HCT116 (cell line): ENCODE measurements around the gene E4F1. TPM values are rescaled to one million over a fixed set of nuclear protein-coding genes. Genes with fewer than 3 reads are reported as not detected.

Experiments used
- ATAC-seq: fragments of 200-7000 bp; cut with Tn5 transposase; 2 replicates; pipeline ENCODE4 v1.9.1; 2020; ENCODE audit warnings: mild to moderate bottlenecking, moderate library complexity
- BruUV-seq: library from RNA; stranded (reverse); fragments of 400-500 nt; replicated peaks from 2 replicates; lab custom pipeline; 2021; lab: Mats Ljungman, UMichigan
- CTCF ChIA-PET: fragments of 300-600 bp; sonication (Branson Sonifier 250); formaldehyde crosslinking; loops from one replicate; lab custom pipeline; 2021; ENCODE audit warnings: antibody characterized with exemption; lab: Charles Lee
- POLR2A ChIA-PET: fragments of 300-600, 350-600 bp; sonication (Branson Sonifier 250); formaldehyde crosslinking; loops from one replicate; lab custom pipeline; 2021; ENCODE audit warnings: antibody characterized with exemption; lab: Charles Lee
- RAD21 ChIA-PET, 2 experiments: fragments of 300-600 bp; sonication (Branson Sonifier 250); formaldehyde crosslinking; loops; one replicate each; lab custom pipeline; 2023; ENCODE audit warnings: low total read pairs in 2 of 2; ENCODE audit not compliant: uncharacterized antibody in 2 of 2, unreplicated experiment in 2 of 2, low non-redundant PET in 1 of 2; lab: Charles Lee
- DNase-seq: peaks from one replicate; pipeline ENCODE4 v3.0.0-alpha.2; 2010; ENCODE audit warnings: low read depth, low spot score
- H2AFZ ChIP-seq: fragments of 200-600 bp; shearing (Covaris generic), sonication (generic); 2 replicates; pipeline ENCODE4 v1.6.1; 2017; ENCODE audit warnings: low read depth, mixed run types, mixed read lengths, antibody characterized with exemption, low read length; ENCODE audit not compliant: poor library complexity, severe bottlenecking
- H3K27ac ChIP-seq: 2 replicates; pipeline ENCODE4 v1.5.1; 2012; ENCODE audit warnings: low read depth, low read length
- H3K27me3 ChIP-seq: fragments of 200-600 bp; sonication (generic); 2 replicates; pipeline ENCODE4 v1.6.1; 2016; ENCODE audit warnings: mixed run types, low read length, mixed read lengths; ENCODE audit not compliant: insufficient read depth
- H3K36me3 ChIP-seq, 2 experiments: fragments of 200-500 bp in 1 of 2; fragments of 200-600 bp in 1 of 2; sonication (Bioruptor generic) in 1 of 2; sonication (generic) in 1 of 2; 2 replicates each; pipeline versions ENCODE4 v1.5.1 to v1.6.1; 2014 to 2016; ENCODE audit warnings: low read length in 2 of 2, inconsistent platforms in 1 of 2, mixed read lengths in 1 of 2, mixed run types in 1 of 2; ENCODE audit not compliant: insufficient read depth in 2 of 2, control insufficient read depth in 1 of 2
- H3K4me1 ChIP-seq, 2 experiments: fragments of 200-600 bp in 1 of 2; sonication (generic) in 1 of 2; 2 replicates each; pipeline versions ENCODE4 v1.5.1 to v1.6.1; 2012 to 2017; ENCODE audit warnings: low read length in 2 of 2, inconsistent platforms in 1 of 2, mild to moderate bottlenecking in 1 of 2, mixed read lengths in 1 of 2, mixed run types in 1 of 2, moderate library complexity in 1 of 2; ENCODE audit not compliant: insufficient read depth in 2 of 2, control insufficient read depth in 1 of 2
- H3K4me2 ChIP-seq: fragments of 200-600 bp; sonication (generic); 2 replicates; pipeline ENCODE4 v1.6.1; 2017; ENCODE audit warnings: mixed run types, low read length, mixed read lengths
- H3K4me3 ChIP-seq, 2 experiments: fragments of 200-600 bp in 1 of 2; sonication (generic) in 1 of 2; replicated peaks in 1 of 2; 2 replicates each; pipeline ENCODE4 v1.5.1; 2011 to 2016; ENCODE audit warnings: low read length in 2 of 2, control low read depth in 1 of 2, low read depth in 1 of 2, mild to moderate bottlenecking in 1 of 2, mixed read lengths in 1 of 2, mixed run types in 1 of 2
- H3K79me2 ChIP-seq: fragments of 200-600 bp; sonication (generic); 2 replicates; pipeline ENCODE4 v1.6.1; 2017; ENCODE audit warnings: mild to moderate bottlenecking, mixed run types, low read length, moderate library complexity, mixed read lengths; ENCODE audit not compliant: insufficient read depth
- H3K9ac ChIP-seq: fragments of 200-600 bp; sonication (generic); 2 replicates; pipeline ENCODE4 v1.6.1; 2016; ENCODE audit warnings: low read length, mixed read lengths
- H3K9me2 ChIP-seq: fragments of 200-600 bp; sonication (generic), shearing (Covaris generic); 2 replicates; pipeline ENCODE4 v1.6.1; 2017; ENCODE audit warnings: mixed run types, mild to moderate bottlenecking, moderate library complexity; ENCODE audit not compliant: insufficient read depth
- H3K9me3 ChIP-seq, 2 experiments: fragments of 200-500 bp in 1 of 2; fragments of 200-600 bp in 1 of 2; sonication (Bioruptor generic) in 1 of 2; sonication (generic) in 1 of 2; 2 replicates each; pipeline ENCODE4 v1.6.1; 2014 to 2017; ENCODE audit warnings: low read length in 2 of 2, mixed read lengths in 2 of 2, inconsistent platforms in 1 of 2, low read depth in 1 of 2, mild to moderate bottlenecking in 1 of 2, mixed run types in 1 of 2, moderate library complexity in 1 of 2; ENCODE audit not compliant: control insufficient read depth in 1 of 2, insufficient read depth in 1 of 2
- H4K20me1 ChIP-seq: fragments of 200-600 bp; sonication (generic), shearing (Covaris generic); 2 replicates; pipeline ENCODE4 v1.6.1; 2017; ENCODE audit warnings: mixed run types, mild to moderate bottlenecking, moderate library complexity; ENCODE audit not compliant: insufficient read depth
- CBX3 ChIP-seq: IDR thresholded peaks from 2 replicates; pipeline ENCODE4 v1.6.1; 2012; ENCODE audit warnings: low read depth
- EGR1 ChIP-seq: IDR thresholded peaks from 2 replicates; pipeline ENCODE4 v1.6.1; 2012; ENCODE audit warnings: low read depth
- ELF1 ChIP-seq: IDR thresholded peaks from 2 replicates; pipeline ENCODE4 v1.6.1; 2012; ENCODE audit warnings: low read depth, borderline replicate concordance
- EZH2 ChIP-seq: fragments of 200-600 bp; sonication (generic); IDR thresholded peaks from 2 replicates; pipeline ENCODE4 v1.6.1; 2017; ENCODE audit warnings: antibody characterized with exemption, mixed run types
- JUND ChIP-seq: IDR thresholded peaks from 2 replicates; pipeline ENCODE4 v1.6.1; 2012
- POLR2A ChIP-seq: IDR thresholded peaks from 2 replicates; pipeline ENCODE4 v1.7.0; 2011; ENCODE audit warnings: borderline replicate concordance; ENCODE audit not compliant: insufficient read depth, insufficient read length; ENCODE audit errors: extremely low read depth
- SRF ChIP-seq: IDR thresholded peaks from 2 replicates; pipeline ENCODE4 v1.6.1; 2012; ENCODE audit warnings: low read depth
- YY1 ChIP-seq: IDR thresholded peaks from 2 replicates; pipeline ENCODE4 v1.6.1; 2011; ENCODE audit warnings: low read length, low read depth, moderate library complexity, mild to moderate bottlenecking; ENCODE audit not compliant: insufficient replicate concordance; ENCODE audit errors: extremely low read depth
- ZFX ChIP-seq: fragments of 450-650 bp; IDR thresholded peaks from 2 replicates; pipeline ENCODE4 v1.6.1; 2017
- intact Hi-C: fragments of 100-400 bp; cut with micrococcal nuclease; formaldehyde crosslinking; loops from 2 replicates; pipeline ENCODE4 v1.10.0; 2022
- total RNA-seq: library from RNA; stranded (reverse); gene quantifications from one replicate; pipeline ENCODE4 v1.2.1, GENCODE V29; 2021; ENCODE audit not compliant: unreplicated experiment
- TF ChIP-seq, protein P1 (sequence below), 3 experiments: fragments of 200-600 bp in 1 of 3; sonication (generic) in 1 of 3; IDR thresholded peaks in 2 of 3; conservative IDR thresholded peaks in 1 of 3; 2 replicates each; pipeline ENCODE4 v1.5.1; 2012 to 2017; ENCODE audit warnings: low read depth in 2 of 3, low read length in 2 of 3, antibody characterized with exemption in 1 of 3, borderline replicate concordance in 1 of 3, control low read depth in 1 of 3, mild to moderate bottlenecking in 1 of 3, mixed read lengths in 1 of 3, mixed run types in 1 of 3, moderate library complexity in 1 of 3; ENCODE audit not compliant: insufficient read depth in 1 of 3
- TF ChIP-seq, protein P2 (sequence below): IDR thresholded peaks from 2 replicates; pipeline ENCODE4 v1.6.1; 2012
- TF ChIP-seq, protein P3 (sequence below): IDR thresholded peaks from 2 replicates; pipeline ENCODE4 v1.6.1; 2012
- TF ChIP-seq, protein P4 (sequence below): IDR thresholded peaks from 2 replicates; pipeline ENCODE4 v1.6.1; 2012; ENCODE audit warnings: low read depth

E4F1 gene
- total RNA-seq, 1 experiment from 2014 or later: 40.7 TPM

DNA sequence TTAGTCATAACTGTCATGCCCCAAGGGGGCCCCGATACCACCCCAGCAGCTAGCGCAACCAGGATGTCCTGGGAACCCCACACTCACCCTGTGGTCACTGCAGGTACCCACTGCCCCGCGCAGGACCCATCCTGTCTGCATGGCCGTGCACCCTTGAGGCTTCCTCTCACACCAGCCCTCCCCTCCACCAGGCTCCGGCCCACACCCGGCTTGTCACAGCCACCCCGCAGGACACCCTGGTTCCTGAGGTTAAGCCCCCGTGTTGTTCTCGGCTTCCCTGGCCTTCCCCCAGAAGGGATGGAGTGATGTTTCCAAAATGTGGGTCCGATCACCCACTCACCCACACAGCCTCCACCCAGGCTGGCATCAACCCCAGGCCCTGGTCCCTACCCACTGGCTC, 20.4 kb downstream of the E4F1 start:
- intact Hi-C loops: no loop called here
- BruUV-seq: no TSS peak
- ChIA-PET POLR2A (no interaction called here), RAD21 (no interaction called here), CTCF (no interaction called here)
- no peak overlapping the region for H3K4me3 ChIP-seq
- ATAC-seq (no peak), DNase-seq (no peak)
- H3K4me2 ChIP-seq: no peak overlapping the region
- H3K9me2 ChIP-seq: no peaks in the 10 kb centered on the region
- H2AFZ ChIP-seq: no peak overlapping the region
- H4K20me1 ChIP-seq: no peaks in the 10 kb centered on the region
- TF ChIP-seq YY1 (no peak), ELF1 (no peak), POLR2A (no peak), CBX3 (no peak), EZH2 (no peak), SRF (no peak), EGR1 (no peak), JUND (no peak), ZFX (no peak)
- TF ChIP-seq, protein P1, sequence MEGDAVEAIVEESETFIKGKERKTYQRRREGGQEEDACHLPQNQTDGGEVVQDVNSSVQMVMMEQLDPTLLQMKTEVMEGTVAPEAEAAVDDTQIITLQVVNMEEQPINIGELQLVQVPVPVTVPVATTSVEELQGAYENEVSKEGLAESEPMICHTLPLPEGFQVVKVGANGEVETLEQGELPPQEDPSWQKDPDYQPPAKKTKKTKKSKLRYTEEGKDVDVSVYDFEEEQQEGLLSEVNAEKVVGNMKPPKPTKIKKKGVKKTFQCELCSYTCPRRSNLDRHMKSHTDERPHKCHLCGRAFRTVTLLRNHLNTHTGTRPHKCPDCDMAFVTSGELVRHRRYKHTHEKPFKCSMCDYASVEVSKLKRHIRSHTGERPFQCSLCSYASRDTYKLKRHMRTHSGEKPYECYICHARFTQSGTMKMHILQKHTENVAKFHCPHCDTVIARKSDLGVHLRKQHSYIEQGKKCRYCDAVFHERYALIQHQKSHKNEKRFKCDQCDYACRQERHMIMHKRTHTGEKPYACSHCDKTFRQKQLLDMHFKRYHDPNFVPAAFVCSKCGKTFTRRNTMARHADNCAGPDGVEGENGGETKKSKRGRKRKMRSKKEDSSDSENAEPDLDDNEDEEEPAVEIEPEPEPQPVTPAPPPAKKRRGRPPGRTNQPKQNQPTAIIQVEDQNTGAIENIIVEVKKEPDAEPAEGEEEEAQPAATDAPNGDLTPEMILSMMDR (IDR thresholded peaks at IDR 0.05 in 2 of 3, conservative IDR thresholded peaks at IDR 0.05 in 1 of 3; ENCODE audit: borderline replicate concordance in 1 of 3, insufficient read depth in 1 of 3, low read depth in 2 of 3, low read length in 2 of 3): no peak
- TF ChIP-seq, protein P2, sequence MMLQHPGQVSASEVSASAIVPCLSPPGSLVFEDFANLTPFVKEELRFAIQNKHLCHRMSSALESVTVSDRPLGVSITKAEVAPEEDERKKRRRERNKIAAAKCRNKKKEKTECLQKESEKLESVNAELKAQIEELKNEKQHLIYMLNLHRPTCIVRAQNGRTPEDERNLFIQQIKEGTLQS: no peak
- TF ChIP-seq, protein P3, sequence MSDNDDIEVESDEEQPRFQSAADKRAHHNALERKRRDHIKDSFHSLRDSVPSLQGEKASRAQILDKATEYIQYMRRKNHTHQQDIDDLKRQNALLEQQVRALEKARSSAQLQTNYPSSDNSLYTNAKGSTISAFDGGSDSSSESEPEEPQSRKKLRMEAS: no peak
- TF ChIP-seq, protein P4, sequence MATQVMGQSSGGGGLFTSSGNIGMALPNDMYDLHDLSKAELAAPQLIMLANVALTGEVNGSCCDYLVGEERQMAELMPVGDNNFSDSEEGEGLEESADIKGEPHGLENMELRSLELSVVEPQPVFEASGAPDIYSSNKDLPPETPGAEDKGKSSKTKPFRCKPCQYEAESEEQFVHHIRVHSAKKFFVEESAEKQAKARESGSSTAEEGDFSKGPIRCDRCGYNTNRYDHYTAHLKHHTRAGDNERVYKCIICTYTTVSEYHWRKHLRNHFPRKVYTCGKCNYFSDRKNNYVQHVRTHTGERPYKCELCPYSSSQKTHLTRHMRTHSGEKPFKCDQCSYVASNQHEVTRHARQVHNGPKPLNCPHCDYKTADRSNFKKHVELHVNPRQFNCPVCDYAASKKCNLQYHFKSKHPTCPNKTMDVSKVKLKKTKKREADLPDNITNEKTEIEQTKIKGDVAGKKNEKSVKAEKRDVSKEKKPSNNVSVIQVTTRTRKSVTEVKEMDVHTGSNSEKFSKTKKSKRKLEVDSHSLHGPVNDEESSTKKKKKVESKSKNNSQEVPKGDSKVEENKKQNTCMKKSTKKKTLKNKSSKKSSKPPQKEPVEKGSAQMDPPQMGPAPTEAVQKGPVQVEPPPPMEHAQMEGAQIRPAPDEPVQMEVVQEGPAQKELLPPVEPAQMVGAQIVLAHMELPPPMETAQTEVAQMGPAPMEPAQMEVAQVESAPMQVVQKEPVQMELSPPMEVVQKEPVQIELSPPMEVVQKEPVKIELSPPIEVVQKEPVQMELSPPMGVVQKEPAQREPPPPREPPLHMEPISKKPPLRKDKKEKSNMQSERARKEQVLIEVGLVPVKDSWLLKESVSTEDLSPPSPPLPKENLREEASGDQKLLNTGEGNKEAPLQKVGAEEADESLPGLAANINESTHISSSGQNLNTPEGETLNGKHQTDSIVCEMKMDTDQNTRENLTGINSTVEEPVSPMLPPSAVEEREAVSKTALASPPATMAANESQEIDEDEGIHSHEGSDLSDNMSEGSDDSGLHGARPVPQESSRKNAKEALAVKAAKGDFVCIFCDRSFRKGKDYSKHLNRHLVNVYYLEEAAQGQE: no peak
- H3K27me3 ChIP-seq: no peaks in the 10 kb centered on the region
- H3K9me3 ChIP-seq: no peaks in the 10 kb centered on the region
- no peak overlapping the region for H3K9ac ChIP-seq
- peaks cover 0 to 17% of the 10 kb centered on the region in 2 experiments; a peak in 2 of 4 replicates for H3K4me1 ChIP-seq
- peaks cover 21 to 44% of the 10 kb centered on the region in 2 experiments; a peak in 3 of 4 replicates for H3K36me3 ChIP-seq
- peaks cover 57% of the 10 kb centered on the region for H3K79me2 ChIP-seq
- H3K27ac ChIP-seq: peak overlapping the region; percentile 25; the same call in 1 of the 2 replicates
